ENCODE data around the gene ADAMTS4.

Gene ADAMTS4

DNA sequence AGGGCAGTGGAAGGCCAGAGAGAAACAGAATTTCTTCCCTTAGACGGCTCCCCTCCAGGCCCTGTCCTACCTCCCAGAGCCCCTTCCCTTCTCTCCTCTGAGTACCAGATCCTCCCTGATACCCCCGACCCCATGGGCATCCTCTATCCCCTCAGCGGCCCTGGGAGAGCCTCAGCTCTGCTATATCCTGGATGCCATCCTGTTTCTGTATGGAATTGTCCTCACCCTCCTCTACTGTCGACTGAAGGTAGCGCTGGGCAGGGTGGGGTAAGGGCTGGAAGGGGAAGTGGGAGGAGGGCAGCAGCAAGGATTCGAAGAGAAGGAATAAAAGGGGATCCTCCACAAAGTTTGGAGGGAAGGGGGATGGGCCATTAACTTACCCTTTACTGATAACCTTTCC is 19.0 kb upstream of the ADAMTS4 start:
- H3K9me3 Mint-ChIP-seq = no peaks in the 10 kb centered on the region
- H3K4me3 Mint-ChIP-seq = no peak overlapping the region
- H3K4me1 Mint-ChIP-seq = no peaks in the 10 kb centered on the region
- peaks cover 24% of the 10 kb centered on the region for H3K36me3 Mint-ChIP-seq (ENCODE audit: low read depth)
- H3K27ac Mint-ChIP-seq = peak overlapping the region in 1 of 3 experiments; percentile 63
- TF ChIP-seq, protein P1, sequence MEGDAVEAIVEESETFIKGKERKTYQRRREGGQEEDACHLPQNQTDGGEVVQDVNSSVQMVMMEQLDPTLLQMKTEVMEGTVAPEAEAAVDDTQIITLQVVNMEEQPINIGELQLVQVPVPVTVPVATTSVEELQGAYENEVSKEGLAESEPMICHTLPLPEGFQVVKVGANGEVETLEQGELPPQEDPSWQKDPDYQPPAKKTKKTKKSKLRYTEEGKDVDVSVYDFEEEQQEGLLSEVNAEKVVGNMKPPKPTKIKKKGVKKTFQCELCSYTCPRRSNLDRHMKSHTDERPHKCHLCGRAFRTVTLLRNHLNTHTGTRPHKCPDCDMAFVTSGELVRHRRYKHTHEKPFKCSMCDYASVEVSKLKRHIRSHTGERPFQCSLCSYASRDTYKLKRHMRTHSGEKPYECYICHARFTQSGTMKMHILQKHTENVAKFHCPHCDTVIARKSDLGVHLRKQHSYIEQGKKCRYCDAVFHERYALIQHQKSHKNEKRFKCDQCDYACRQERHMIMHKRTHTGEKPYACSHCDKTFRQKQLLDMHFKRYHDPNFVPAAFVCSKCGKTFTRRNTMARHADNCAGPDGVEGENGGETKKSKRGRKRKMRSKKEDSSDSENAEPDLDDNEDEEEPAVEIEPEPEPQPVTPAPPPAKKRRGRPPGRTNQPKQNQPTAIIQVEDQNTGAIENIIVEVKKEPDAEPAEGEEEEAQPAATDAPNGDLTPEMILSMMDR (IDR thresholded peaks at IDR 0.05; ENCODE audit: unreplicated experiment in 3 of 3) = no peak
- H3K27me3 Mint-ChIP-seq (ENCODE audit: low read depth) = no peaks in the 10 kb centered on the region

DNA sequence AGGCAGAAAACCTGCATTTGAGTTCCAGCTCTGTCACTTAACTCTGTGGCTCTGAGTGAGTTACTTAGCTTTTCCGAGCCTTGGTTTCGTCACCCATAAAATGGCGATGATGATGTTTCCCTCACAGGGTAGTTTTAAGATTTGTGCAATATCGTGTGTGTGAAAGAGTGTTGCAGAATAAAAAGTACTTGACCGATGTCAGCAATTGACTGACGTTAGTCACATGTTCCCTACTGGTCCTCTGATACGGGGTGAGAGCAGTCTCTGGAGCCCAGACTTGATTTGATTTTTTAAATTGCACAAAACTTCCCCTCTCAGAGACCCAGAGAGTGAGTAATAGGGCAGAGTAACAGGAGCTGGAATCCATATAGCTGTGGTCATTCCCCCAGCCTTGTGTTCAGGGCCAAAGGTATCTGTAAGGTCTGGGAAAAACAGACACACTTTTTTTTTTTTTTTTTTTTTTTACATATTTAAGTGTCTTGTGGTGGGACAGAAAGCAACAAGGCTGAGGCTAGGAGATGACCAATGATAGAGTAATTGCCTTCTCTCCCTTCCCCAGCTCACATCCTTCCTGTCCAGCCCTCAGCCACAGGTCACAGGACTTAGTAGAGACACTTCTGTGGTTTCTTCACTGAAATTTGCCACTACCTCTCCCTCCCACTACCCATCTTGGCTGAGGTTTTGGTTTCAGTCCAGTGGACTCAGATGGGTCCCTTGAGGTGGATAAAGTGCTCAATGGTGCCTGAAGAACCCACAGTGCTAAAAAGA is 18.3 kb upstream of the ADAMTS4 start:
- H3K4me1 Mint-ChIP-seq = no peaks in the 10 kb centered on the region
- H3K36me3 Mint-ChIP-seq (ENCODE audit: low read depth) = peaks cover 28% of the 10 kb centered on the region
- H3K4me3 Mint-ChIP-seq = no peak overlapping the region
- peak overlapping the region; percentile 18 to 91 (median 65) for H3K27ac Mint-ChIP-seq
- TF ChIP-seq, protein P1 (IDR thresholded peaks at IDR 0.05; ENCODE audit: unreplicated experiment in 3 of 3) = no peak
- H3K9me3 Mint-ChIP-seq = no peaks in the 10 kb centered on the region
- H3K27me3 Mint-ChIP-seq (ENCODE audit: low read depth) = no peaks in the 10 kb centered on the region

DNA sequence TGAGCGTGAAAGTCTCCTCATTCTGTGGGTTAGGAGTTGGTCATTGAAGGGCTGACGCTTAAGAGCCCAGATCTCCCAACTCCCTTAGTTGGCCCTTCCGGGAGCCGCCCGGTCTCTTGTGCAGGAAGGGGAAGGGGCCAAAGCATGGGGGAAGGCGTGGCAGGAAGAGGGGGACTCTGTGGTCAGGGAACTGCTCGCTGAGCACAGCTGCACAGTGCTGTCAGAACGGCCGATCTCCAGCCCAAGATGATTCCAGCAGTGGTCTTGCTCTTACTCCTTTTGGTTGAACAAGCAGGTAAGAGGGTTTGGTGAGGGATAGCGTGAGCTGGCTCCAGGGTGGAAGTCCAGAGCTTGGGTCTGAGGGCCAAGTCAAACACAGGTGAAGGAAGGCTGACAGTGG is 16.2 kb upstream of the ADAMTS4 start, which contains the start of gene FCER1G:
Gene FCER1G, plus strand, starts transcription at position 220 of the 400 bp plus-strand sequence. Its CDS starts 27 bp downstream, at position 247.
- H3K4me3 Mint-ChIP-seq = no peak within 1 kb of the TSS
- peaks cover 46% of the 10 kb centered on the region for H3K36me3 Mint-ChIP-seq (ENCODE audit: low read depth)
- peak within 1 kb of the TSS in 1 of 3 experiments; percentile 91 for H3K27ac Mint-ChIP-seq
- no peaks in the 10 kb centered on the region for H3K4me1 Mint-ChIP-seq
- TF ChIP-seq, protein P1 (IDR thresholded peaks at IDR 0.05; ENCODE audit: unreplicated experiment in 3 of 3) = no peak
- H3K27me3 Mint-ChIP-seq (ENCODE audit: low read depth) = no peaks in the 10 kb centered on the region
- no peaks in the 10 kb centered on the region for H3K9me3 Mint-ChIP-seq

DNA sequence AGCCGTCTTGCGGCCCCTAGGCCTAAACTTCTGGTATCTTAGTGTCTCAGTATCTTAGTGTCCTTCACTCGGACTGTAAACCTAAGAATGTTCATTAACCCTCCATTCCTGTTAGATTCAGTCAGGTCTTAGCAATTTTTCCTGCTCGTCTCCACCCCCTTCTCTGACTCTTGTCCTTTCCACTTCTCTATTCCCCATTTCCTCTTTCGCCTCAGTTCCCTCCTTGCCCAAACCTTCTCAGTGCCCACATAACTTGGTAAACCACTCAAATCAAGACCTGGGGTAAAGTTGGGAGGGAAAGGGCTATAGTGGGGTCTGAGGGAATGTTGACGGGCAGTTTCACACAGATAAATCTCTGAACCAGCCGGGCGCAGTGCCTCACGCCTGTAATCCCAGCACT is 15.5 kb upstream of the ADAMTS4 start:
- H3K36me3 Mint-ChIP-seq (ENCODE audit: low read depth) = peaks cover 53% of the 10 kb centered on the region
- H3K27ac Mint-ChIP-seq = no peak overlapping the region
- TF ChIP-seq, protein P1 (IDR thresholded peaks at IDR 0.05; ENCODE audit: unreplicated experiment in 3 of 3) = no peak
- no peaks in the 10 kb centered on the region for H3K27me3 Mint-ChIP-seq (ENCODE audit: low read depth)
- no peaks in the 10 kb centered on the region for H3K4me1 Mint-ChIP-seq
- no peaks in the 10 kb centered on the region for H3K9me3 Mint-ChIP-seq
- H3K4me3 Mint-ChIP-seq = no peak overlapping the region

DNA sequence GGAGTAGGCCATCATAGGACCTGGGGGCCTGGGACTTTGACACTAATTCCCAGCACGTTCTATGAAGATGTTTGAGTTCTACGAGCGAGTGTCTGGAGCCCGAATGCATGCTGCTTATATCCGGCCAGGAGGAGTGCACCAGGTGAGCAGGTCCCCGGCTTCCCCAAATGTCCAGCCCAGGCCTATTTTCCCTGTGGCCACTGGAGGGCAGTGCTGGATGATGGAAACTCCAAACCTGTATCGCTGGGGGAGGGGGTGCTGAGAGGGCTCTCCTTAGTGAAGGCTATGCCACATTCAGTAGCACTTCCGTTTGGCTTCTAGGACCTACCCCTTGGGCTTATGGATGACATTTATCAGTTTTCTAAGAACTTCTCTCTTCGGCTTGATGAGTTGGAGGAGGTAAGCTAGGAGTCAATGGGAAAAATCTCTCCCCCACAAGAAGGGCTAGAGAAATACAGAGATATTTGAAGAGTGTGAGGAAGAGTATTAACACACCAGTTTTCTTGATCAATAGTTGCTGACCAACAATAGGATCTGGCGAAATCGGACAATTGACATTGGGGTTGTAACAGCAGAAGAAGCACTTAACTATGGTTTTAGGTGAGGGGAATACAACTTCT is 11.0 kb upstream of the ADAMTS4 start:
- Mint-ChIP-seq H3K36me3 (ENCODE audit: low read depth) (peaks cover 73% of the 10 kb centered on the region), H3K4me3 (no peak overlapping the region), H3K27me3 (ENCODE audit: low read depth) (no peaks in the 10 kb centered on the region), H3K27ac (peak overlapping the region in 1 of 3 experiments; percentile 6), H3K4me1 (peaks cover 12% of the 10 kb centered on the region), H3K9me3 (no peaks in the 10 kb centered on the region)
- TF ChIP-seq, protein P1 (IDR thresholded peaks at IDR 0.05; ENCODE audit: unreplicated experiment in 3 of 3) = peak; percentile 83 to 91 (median 83)
